IMR-90 (cell line): ENCODE results near the gene TUBGCP2. TPM values are rescaled to one million over a fixed set of nuclear protein-coding genes. Genes with fewer than 3 reads are reported as not detected.

Experiments used
- ATAC-seq: fragments of 200-7000 bp; cut with Tn5 transposase; 2 replicates; pipeline ENCODE4 v1.9.1; 2020; ENCODE audit warnings: low read depth, mild to moderate bottlenecking, moderate library complexity
- BruUV-seq: library from RNA; stranded (reverse); fragments of 400-500 nt; replicated peaks from 2 replicates; lab custom pipeline; 2021; lab: Mats Ljungman, UMichigan
- CTCF ChIA-PET: fragments of 300-600 bp; formaldehyde crosslinking; extraction: SDS; loops from one replicate; lab custom pipeline; 2021; ENCODE audit warnings: antibody characterized with exemption; lab: Yijun Ruan, JAX
- POLR2A ChIA-PET: fragments of 300-600 bp; sonication (Branson Sonifier 250); formaldehyde crosslinking; loops from one replicate; lab custom pipeline; 2022; ENCODE audit warnings: antibody characterized with exemption; ENCODE audit not compliant: unreplicated experiment; lab: Charles Lee
- DNase-seq: peaks from one replicate; pipeline ENCODE4 v3.0.0; 2013
- H2AFZ ChIP-seq: replicated peaks from 2 replicates; pipeline ENCODE3; 2013; ENCODE audit warnings: low read length, mild to moderate bottlenecking; ENCODE audit not compliant: poor library complexity
- H2AK5ac ChIP-seq: 2 replicates; pipeline ENCODE4 v1.6.1; 2013; ENCODE audit warnings: low read depth, low read length, inconsistent platforms
- H2AK9ac ChIP-seq: replicated peaks from 2 replicates; pipeline ENCODE3; 2013; ENCODE audit warnings: mild to moderate bottlenecking, low read depth, low read length, moderate library complexity; ENCODE audit not compliant: poor library complexity
- H2BK120ac ChIP-seq: 2 replicates; pipeline ENCODE4 v1.6.1; 2013; ENCODE audit warnings: low read depth, low read length, inconsistent platforms
- H2BK15ac ChIP-seq: 3 replicates; pipeline ENCODE4 v1.6.1; 2013; ENCODE audit warnings: low read depth, low read length, inconsistent platforms
- H2BK20ac ChIP-seq: 2 replicates; pipeline ENCODE4 v1.6.1; 2013; ENCODE audit warnings: low read depth, mild to moderate bottlenecking, inconsistent platforms, low read length, moderate library complexity
- H2BK5ac ChIP-seq: 2 replicates; pipeline ENCODE4 v1.6.1; 2013; ENCODE audit warnings: mild to moderate bottlenecking, low read depth, low read length, inconsistent platforms; ENCODE audit not compliant: poor library complexity, severe bottlenecking
- H3K14ac ChIP-seq: replicated peaks from 2 replicates; pipeline ENCODE4 v1.6.1; 2013; ENCODE audit warnings: low read depth, low read length, inconsistent platforms
- H3K18ac ChIP-seq: 2 replicates; pipeline ENCODE4 v1.6.1; 2013; ENCODE audit warnings: low read depth, low read length, control low read depth
- H3K23ac ChIP-seq: 2 replicates; pipeline ENCODE4 v1.6.1; 2013; ENCODE audit warnings: low read depth, low read length, inconsistent platforms
- H3K27ac ChIP-seq: 2 replicates; pipeline ENCODE4 v1.5.1; 2013; ENCODE audit warnings: mild to moderate bottlenecking, control low read depth, low read length; ENCODE audit not compliant: insufficient read depth
- H3K27me3 ChIP-seq: 2 replicates; pipeline ENCODE4 v1.6.1; 2013; ENCODE audit warnings: low read length; ENCODE audit not compliant: control insufficient read depth, insufficient read depth
- H3K36me3 ChIP-seq: 2 replicates; pipeline ENCODE4 v1.6.1; 2013; ENCODE audit warnings: low read length, mixed read lengths; ENCODE audit not compliant: control insufficient read depth, insufficient read depth
- H3K4ac ChIP-seq: 2 replicates; pipeline ENCODE4 v1.6.1; 2013; ENCODE audit warnings: low read depth, low read length, inconsistent platforms
- H3K4me1 ChIP-seq: 2 replicates; pipeline ENCODE4 v1.6.1; 2013; ENCODE audit warnings: low read length, mixed read lengths; ENCODE audit not compliant: control insufficient read depth, insufficient read depth
- H3K4me2 ChIP-seq: 2 replicates; pipeline ENCODE4 v1.6.1; 2013; ENCODE audit warnings: low read depth, mild to moderate bottlenecking, control low read depth, low read length, moderate library complexity
- H3K4me3 ChIP-seq: 2 replicates; pipeline ENCODE4 v1.5.1; 2013; ENCODE audit warnings: low read depth, mild to moderate bottlenecking, control low read depth, low read length, moderate library complexity; ENCODE audit not compliant: insufficient read depth
- H3K56ac ChIP-seq: 2 replicates; pipeline ENCODE4 v1.6.1; 2013; ENCODE audit warnings: low read length, inconsistent platforms; ENCODE audit not compliant: insufficient read depth; ENCODE audit errors: extremely low read depth
- H3K79me1 ChIP-seq, 2 experiments: 2 replicates each; pipeline ENCODE4 v1.6.1; 2013; ENCODE audit warnings: low read length in 2 of 2, inconsistent platforms in 1 of 2, low read depth in 1 of 2
- H3K9ac ChIP-seq: 2 replicates; pipeline ENCODE4 v1.6.1; 2013; ENCODE audit warnings: low read depth, low read length, control low read depth
- H3K9me1 ChIP-seq: 2 replicates; pipeline ENCODE4 v1.6.1; 2013; ENCODE audit warnings: low read length, inconsistent platforms; ENCODE audit not compliant: insufficient read depth
- H3K9me3 ChIP-seq: 2 replicates; pipeline ENCODE4 v1.6.1; 2013; ENCODE audit warnings: low read length; ENCODE audit not compliant: control insufficient read depth, insufficient read depth
- H4K20me1 ChIP-seq: 2 replicates; pipeline ENCODE4 v1.6.1; 2013; ENCODE audit warnings: low read length, inconsistent platforms; ENCODE audit not compliant: insufficient read depth
- H4K5ac ChIP-seq: 2 replicates; pipeline ENCODE4 v1.6.1; 2013; ENCODE audit warnings: mild to moderate bottlenecking, low read depth, low read length, control low read depth
- H4K8ac ChIP-seq, 2 experiments: 2 replicates each; pipeline ENCODE4 v1.6.1; 2013; ENCODE audit warnings: low read depth in 2 of 2, low read length in 2 of 2, control low read depth in 1 of 2, inconsistent platforms in 1 of 2
- H4K91ac ChIP-seq: 2 replicates; pipeline ENCODE4 v1.6.1; 2013; ENCODE audit warnings: low read depth, low read length, inconsistent platforms; ENCODE audit not compliant: insufficient read depth
- BHLHE40 ChIP-seq: fragments of 150-350 bp; IDR thresholded peaks from 2 replicates; pipeline ENCODE4 v1.6.1; 2016; ENCODE audit warnings: mild to moderate bottlenecking, low read depth, low read length
- CEBPB ChIP-seq: IDR thresholded peaks from 2 replicates; pipeline ENCODE4 v1.6.1; 2012; ENCODE audit warnings: low read depth, low read length, improper control_type of control experiment
- CHD1 ChIP-seq: IDR thresholded peaks from 2 replicates; pipeline ENCODE4 v1.6.1; 2012; ENCODE audit warnings: low read depth, low read length, improper control_type of control experiment
- CTCF ChIP-seq: conservative IDR thresholded peaks from 2 replicates; pipeline ENCODE4 v1.5.1; 2012; ENCODE audit warnings: mild to moderate bottlenecking, low read depth, low read length, improper control_type of control experiment
- MAFK ChIP-seq: IDR thresholded peaks from 2 replicates; pipeline ENCODE4 v1.6.1; 2012; ENCODE audit warnings: low read depth, low read length, improper control_type of control experiment
- MXI1 ChIP-seq: IDR thresholded peaks from 2 replicates; pipeline ENCODE4 v1.6.1; 2012; ENCODE audit warnings: low read depth, mild to moderate bottlenecking, low read length, moderate library complexity, borderline replicate concordance
- NFE2L2 ChIP-seq: fragments of 150-350 bp; IDR thresholded peaks from 2 replicates; pipeline ENCODE4 v1.6.1; 2016; ENCODE audit warnings: low read depth, mild to moderate bottlenecking, low read length
- POLR2A ChIP-seq: IDR thresholded peaks from 2 replicates; pipeline ENCODE4 v1.6.1; 2012; ENCODE audit warnings: mild to moderate bottlenecking, low read depth, low read length
- RAD21 ChIP-seq: IDR thresholded peaks from 2 replicates; pipeline ENCODE4 v1.6.1; 2012; ENCODE audit warnings: low read length, improper control_type of control experiment
- RCOR1 ChIP-seq: IDR thresholded peaks from 2 replicates; pipeline ENCODE4 v1.6.1; 2012; ENCODE audit warnings: mild to moderate bottlenecking, low read length, improper control_type of control experiment; ENCODE audit not compliant: insufficient replicate concordance
- RFX5 ChIP-seq: IDR thresholded peaks from 2 replicates; pipeline ENCODE4 v1.8.0; 2012; ENCODE audit warnings: low read depth, mild to moderate bottlenecking, low read length, moderate library complexity
- SMC3 ChIP-seq: fragments of 150-350 bp; IDR thresholded peaks from 2 replicates; pipeline ENCODE4 v1.6.1; 2016; ENCODE audit warnings: low read depth, mild to moderate bottlenecking, antibody characterized with exemption, low read length, moderate library complexity
- WGBS, 2 experiments: methylation state at CpG; one replicate each; pipeline versions ENCODE4 v1.1.5 to v1.1.7; 2013; ENCODE audit warnings: missing lambda C conversion rate in 2 of 2; ENCODE audit not compliant: insufficient read length in 1 of 2; ENCODE audit errors: extremely low coverage in 2 of 2; 5-methylcytosine and 5-hydroxymethylcytosine counted together
- dilution Hi-C: fragments of 300-500 bp; cut with HindIII; formaldehyde crosslinking; loops from one replicate; pipeline ENCODE4 v1.14.3; 2018; ENCODE audit warnings: low sequenced_read_pairs; ENCODE audit not compliant: unreplicated experiment
- in situ Hi-C: fragments of 300-500 bp; cut with MboI; formaldehyde crosslinking; loops from 3 replicates; pipeline ENCODE4 v1.14.3; 2019; ENCODE audit warnings: low sequenced_read_pairs, inconsistent platforms, mixed read lengths
- intact Hi-C: fragments of 100-400 bp; cut with micrococcal nuclease; formaldehyde crosslinking; loops from 2 replicates; pipeline ENCODE4 v1.10.0; 2022
- polyA plus RNA-seq, 3 experiments: library from polyadenylated mRNA; depleted of rRNA; stranded (reverse); fragments of >200 nt; gene quantifications; 2 replicates each; pipeline ENCODE4 v1.2.3, GENCODE V29; 2012; ENCODE audit warnings: low replicate concordance in 1 of 3
- total RNA-seq: library from RNA; depleted of rRNA; stranded (reverse); fragments of >200 nt; gene quantifications from 2 replicates; pipeline ENCODE4 v1.2.3, GENCODE V29; 2012

The TUBGCP2 gene
- total and polyA plus RNA-seq, 2 of the 4 experiments (the other 2 are of a cell fraction): 48.1 to 72.6 TPM

DNA sequence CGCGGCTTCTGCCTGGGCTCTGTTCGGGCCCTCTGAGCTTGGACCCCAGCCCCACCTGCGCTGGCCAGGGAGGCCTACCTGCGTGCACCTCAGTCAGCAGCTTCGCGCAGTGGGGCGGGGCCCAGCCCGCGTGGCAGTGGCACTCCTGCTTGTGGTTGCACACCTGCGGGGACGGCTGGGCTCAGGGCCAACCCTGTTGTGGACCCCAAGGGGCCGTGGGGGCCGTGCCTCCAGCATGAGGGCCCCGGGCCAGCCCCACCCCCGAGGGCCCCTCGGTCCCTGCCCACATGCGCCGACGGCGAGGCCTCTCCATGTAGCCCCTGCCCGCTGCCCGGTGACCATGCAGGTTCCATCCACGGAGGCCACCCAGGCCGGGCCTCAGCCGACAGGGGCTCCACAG lies 39.3 kb downstream of the TUBGCP2 start:
- Histone ChIP-seq H3K36me3 (peaks cover 4% of the 10 kb centered on the region; the same call in 1 of the 2 replicates), H4K20me1 (no peaks in the 10 kb centered on the region), H3K27me3 (no peaks in the 10 kb centered on the region; the same call in 1 of the 2 replicates), H3K56ac (no peak overlapping the region), H3K9ac (no peak overlapping the region), H3K9me1 (no peaks in the 10 kb centered on the region), H3K79me1 (no peaks in the 10 kb centered on the region), H3K18ac (no peak overlapping the region), H3K23ac (no peak overlapping the region), H4K8ac (no peak overlapping the region), H3K4me2 (no peak overlapping the region), H3K9me3 (no peaks in the 10 kb centered on the region), H2BK5ac (no peak overlapping the region), H3K4me3 (no peak overlapping the region), H3K4me1 (no peaks in the 10 kb centered on the region), H4K5ac (no peak overlapping the region), H3K4ac (no peak overlapping the region), H2AK9ac (no peak overlapping the region), H3K14ac (no peak overlapping the region), H2BK15ac (no peak overlapping the region), H2BK20ac (no peak overlapping the region), H2BK120ac (no peak overlapping the region), H3K27ac (no peak overlapping the region), H2AFZ (no peak overlapping the region), H4K91ac (no peak overlapping the region), H2AK5ac (no peak overlapping the region)
- DNase-seq (no peak), ATAC-seq (no peak)
- in situ Hi-C loops (loop anchor here (25.0 kb wide), 1 partner anchor 607 kb away; no protein-coding TSS in a partner anchor), dilution Hi-C loops (no loop called here), intact Hi-C loops (no loop called here)
- no peak for TF ChIP-seq RAD21
- no peak for TF ChIP-seq POLR2A
- no peak for TF ChIP-seq SMC3
- no peak for TF ChIP-seq RFX5
- TF ChIP-seq RCOR1: no peak
- no peak for TF ChIP-seq BHLHE40
- no peak for TF ChIP-seq MAFK
- TF ChIP-seq CHD1: no peak
- TF ChIP-seq NFE2L2: no peak
- TF ChIP-seq CEBPB: no peak
- TF ChIP-seq MXI1: no peak
- TF ChIP-seq CTCF: no peak
- WGBS, 2 experiments: 80% methylated on average over 16 of the region's 26 CpGs; no CpG with 5 or more reads in 1 of the 2 experiments
- no TSS peak for BruUV-seq
- CTCF ChIA-PET: no interaction called here
- POLR2A ChIA-PET: no interaction called here
